GM18519 (cell line): Measurements from ENCODE around the gene NEK8.
A peak's percentile ranks its signal among the peaks of the same experiment; 100 is the strongest.

ENCODE experiments used
- ATAC-seq: cut with Tn5 transposase; IDR thresholded peaks from one replicate; pipeline ENCODE4 v1.9.1; 2021; ENCODE audit warnings: mild to moderate bottlenecking, moderate library complexity; ENCODE audit not compliant: unreplicated experiment, low FRiP score

NEK8 gene

DNA sequence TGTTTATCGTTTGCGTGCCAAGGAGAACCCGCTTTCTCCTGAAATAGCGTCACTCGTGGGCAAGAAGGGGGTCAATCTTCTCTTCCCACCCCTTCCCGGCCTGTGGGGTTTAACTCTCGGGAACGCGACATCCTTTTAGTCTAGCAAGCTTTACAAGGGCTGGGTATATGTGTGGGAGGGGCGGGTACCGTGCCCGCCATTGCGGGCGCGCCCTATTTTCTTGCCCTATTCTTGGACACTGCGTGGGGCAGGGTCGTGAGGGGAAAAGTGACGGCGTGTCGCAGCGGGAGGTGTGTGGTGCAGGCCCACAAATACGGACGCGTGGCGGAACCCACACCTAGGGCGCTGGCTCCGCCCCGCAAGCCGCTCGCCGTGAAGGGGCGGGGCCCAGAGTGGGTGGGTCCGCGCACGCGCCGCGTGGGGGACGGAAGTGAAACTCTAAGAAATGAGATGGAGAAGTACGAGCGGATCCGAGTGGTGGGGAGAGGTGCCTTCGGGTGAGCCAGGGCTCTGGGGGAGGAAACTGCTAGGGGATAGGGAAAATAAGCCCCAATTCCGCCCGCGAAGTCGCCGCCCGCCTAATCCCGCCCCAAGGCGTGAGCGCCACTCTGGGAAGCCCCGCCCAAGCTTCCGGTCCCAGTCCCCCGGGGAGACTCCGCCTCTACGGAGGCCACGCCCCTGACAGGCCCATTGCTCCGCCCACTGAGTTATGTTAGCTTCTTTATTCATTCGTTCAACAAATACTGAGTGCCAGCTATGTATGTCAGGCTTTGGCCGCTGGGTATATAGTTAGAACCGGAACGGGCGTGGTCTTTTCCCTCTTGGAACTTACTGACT, at the start of gene NEK8:
NEK8 (plus strand) TSS at position 425 of the 837 bp plus-strand sequence; CDS start at position 451, 26 bp downstream.
- peak; percentile 25 for ATAC-seq

DNA sequence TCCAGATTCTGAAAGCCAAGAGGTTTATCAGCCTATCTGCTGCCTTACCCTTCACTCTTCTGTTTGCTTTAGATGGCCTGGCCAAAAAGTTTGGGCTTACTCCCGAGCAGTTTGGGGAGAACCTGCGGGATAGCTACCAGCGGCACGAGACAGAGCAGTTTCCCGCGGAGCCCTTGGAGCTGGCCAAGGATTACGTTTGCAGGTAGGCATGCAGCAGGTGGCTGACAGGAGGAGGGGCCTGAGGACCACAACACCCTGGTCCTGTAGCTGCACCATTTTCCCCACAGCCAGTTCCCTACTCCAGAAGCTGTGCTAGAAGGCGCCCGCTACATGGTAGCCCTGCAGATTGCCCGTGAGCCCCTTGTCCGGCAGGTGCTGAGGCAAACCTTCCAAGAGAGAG, 45.9 kb upstream of the NEK8 start:
- no peak for ATAC-seq

GRCh38 chr17:28684963-28685362, 43.6 kb upstream of the NEK8 start:
- ATAC-seq: no peak

GRCh38 chr17:28685366-28685765, 43.2 kb upstream of the NEK8 start:
- ATAC-seq: no peak

DNA sequence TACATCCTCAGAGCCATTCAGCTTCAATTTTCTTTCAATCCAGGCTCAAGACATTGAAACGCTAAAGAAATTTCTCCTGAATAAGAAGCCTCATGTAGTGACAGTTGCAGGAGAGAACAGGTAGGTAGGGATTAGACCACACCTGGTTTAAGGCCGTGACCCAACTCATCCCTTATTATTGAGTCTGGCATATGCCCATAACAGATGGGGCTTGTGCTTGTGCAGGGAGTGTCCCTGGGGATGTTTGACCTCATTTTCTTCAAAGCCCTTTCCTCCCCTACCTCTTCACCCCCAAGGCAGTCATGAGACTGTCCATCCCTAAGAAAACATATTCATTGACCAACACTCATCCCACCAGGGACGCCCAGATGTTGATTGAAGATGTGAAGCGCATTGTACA, 42.3 kb upstream of the NEK8 start:
- no peak for ATAC-seq

DNA sequence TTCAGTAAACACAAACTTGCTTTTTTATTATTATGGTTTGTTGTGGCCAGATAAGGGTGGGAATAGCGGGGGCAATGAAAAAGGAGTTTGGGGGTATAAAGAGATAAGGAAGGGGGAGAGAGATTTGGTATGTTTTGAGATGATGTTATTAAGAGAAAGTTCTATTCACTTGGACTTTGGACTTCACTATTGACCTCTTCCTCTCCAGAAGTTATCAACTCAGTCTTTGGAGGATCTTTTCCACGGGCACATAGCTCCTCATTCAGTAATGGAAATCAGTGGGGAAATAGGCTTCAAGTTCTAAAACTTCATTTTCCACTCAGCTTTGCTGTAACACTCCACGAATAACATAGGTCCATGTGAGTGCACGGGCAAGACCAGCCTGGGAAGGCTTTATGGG, 40.1 kb upstream of the NEK8 start:
- no peak for ATAC-seq

DNA sequence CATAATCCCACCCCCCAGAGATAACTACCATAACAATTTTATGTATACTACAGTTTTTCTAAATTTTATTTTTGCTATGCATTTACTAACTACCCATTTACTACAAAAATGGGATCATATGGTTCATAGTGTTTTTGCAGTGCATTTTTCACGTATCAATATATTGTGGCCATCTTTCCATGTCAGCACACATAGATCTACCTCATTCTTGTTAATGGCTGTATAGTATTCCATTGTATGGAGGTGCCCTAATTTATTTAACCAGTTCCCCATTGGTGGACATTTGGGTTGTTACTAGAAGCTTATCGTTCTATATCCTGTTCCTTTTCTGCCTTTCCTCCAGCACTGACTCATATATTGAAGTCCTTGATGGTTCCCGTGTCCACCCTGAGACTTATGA, 39.6 kb upstream of the NEK8 start:
- ATAC-seq: no peak

DNA sequence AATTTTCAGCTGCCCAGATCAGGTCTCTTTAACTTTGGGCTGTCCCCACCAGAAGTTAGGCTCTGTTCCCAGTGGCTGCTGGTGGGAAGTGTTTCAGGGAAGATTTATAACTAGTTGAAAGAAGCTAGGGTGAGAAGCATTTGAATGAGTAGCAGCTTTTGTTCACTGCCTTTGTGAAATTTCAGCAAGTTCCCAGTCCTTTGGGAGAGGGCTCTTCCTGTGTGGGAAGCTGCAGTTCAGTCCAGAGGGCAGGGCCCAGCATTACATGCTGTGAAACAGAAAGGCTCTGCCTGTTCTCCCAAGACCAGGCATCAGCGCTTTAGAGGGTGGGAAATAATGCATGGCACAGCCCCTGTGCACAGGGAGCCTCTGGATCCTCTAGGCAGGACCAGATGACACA, 34.7 kb upstream of the NEK8 start:
- no peak for ATAC-seq

- ATAC-seq: no peak
Observed at GRCh38 chr17:28698253-28698941, 30.2 kb upstream of the NEK8 start.

GRCh38 chr17:28700278-28700677, 28.3 kb upstream of the NEK8 start:
- no peak for ATAC-seq

GRCh38 chr17:28700830-28701492, 27.6 kb upstream of the NEK8 start:
- no peak for ATAC-seq

- ATAC-seq: no peak
Observed at GRCh38 chr17:28702026-28702751, 26.4 kb upstream of the NEK8 start.

GRCh38 chr17:28702752-28703150, 25.8 kb upstream of the NEK8 start:
- no peak for ATAC-seq

DNA sequence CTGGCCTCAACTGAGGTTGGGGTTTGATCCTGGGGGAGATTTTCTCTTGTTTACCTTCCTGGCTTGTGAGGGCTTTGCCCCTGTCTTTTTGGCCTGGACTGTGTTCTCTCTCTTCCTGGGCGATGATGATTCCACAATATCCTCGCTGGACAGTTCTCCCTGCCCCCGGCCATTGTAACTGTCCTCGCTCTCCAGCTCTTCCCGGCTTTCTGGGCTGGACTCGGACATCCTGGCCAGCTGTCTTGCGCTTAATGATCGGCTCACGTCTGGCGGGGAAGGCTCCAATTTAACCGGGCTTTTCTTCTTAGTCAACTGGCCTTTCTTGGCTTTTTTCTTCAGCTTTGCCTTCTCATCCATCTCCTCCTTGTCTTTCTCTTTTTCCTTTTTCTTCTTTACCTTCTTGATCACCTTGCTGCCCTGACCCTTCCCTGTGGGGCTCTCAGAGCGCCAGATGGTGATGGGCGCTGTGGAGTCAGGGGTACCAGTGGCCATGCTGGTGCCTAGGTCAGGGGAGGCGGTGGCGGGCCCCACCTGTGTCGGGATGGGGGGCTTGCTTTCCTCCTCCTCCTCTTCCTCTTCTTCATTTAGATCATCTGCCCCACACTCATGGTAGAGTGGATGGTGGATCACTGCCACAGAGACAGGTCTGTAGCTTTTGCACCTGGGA, 24.9 kb upstream of the NEK8 start:
- ATAC-seq: no peak

DNA sequence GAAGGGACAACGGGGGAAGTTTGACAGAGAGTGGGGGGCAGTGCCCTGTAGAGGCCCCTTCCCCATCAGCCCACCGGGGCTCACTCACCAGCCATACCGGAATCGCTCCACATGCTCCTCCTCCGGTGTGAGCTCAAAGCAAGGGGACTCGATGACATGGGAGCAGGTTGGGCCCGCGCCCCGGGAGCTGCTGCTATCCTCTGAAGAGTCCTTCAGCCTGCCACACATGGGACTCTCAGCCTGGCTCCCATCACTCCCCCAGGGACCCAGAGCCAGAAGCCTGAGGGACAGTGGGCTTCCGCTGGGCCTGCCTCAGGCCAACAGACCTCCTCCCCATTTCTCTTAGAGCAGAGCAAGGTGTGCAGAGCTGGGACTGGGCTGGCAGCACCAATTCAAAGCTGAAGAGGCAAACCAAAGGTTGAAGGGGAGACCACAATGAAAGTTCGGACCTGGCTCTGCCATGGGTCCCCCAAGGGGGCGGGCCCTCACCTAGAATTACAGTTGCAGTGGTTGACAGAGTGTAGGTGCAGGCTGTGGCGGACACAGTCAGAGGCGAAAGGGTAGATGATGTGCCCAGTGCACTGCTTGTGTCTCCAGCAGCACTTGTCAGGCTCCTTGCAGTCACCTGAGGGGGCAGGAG, 24.2 kb upstream of the NEK8 start:
- ATAC-seq: no peak

GRCh38 chr17:28705074-28705659, 23.4 kb upstream of the NEK8 start:
- ATAC-seq: no peak

- ATAC-seq: no peak
Observed at GRCh38 chr17:28705728-28706334, 22.8 kb upstream of the NEK8 start.

GRCh38 chr17:28706471-28707338, 21.9 kb upstream of the NEK8 start:
- no peak for ATAC-seq
